ENCODE results near the gene TPRX1.
"Not testable (repeated sequence)": the region's sequence is repeated elsewhere in the genome, so short reads cannot be mapped to it uniquely, and the experiment has no call there.

The TPRX1 gene

DNA sequence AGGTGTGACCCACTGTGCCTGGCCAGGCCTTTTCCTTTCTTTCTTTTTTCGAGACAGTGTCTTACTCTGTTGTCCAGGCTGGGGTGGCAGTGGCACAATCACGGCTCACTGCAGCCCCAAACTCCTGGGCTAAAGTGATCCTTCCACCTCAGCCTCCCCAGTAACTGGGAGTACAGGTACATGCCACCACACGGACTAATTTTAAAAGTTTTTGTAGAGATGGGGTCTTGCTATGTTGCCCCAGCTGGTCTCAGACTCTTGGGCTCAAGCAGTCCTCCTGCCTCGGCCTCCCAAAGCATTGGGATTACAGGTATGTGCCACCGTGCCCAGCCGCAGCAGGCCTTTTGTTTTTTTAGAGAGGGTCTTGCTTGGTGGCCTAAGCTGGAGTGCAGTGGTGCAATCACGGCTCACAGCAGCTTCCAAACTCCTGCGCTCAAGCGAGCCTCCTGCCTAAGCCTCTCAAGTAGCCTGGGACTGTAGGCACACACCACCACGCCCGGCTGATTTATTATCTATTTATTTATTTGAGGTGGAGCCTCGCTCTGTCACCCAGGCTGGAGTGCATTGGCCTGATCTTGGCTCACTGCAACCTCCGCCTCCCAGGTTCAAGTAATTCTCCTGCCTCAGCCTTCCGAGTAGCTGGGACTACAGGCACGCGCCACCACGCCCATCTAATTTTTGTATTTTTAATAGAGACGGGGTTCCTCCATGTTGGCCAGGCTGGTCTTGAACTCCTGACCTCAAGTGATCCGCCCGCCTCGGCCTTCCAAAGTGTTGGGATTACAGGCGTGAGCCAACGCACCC, 26.9 kb downstream of the TPRX1 start:
- peak in 1 of 10 donors; percentile 73 for DNase-seq
- intact Hi-C loops (cut with DNase I) = not testable (repeated sequence)

DNA sequence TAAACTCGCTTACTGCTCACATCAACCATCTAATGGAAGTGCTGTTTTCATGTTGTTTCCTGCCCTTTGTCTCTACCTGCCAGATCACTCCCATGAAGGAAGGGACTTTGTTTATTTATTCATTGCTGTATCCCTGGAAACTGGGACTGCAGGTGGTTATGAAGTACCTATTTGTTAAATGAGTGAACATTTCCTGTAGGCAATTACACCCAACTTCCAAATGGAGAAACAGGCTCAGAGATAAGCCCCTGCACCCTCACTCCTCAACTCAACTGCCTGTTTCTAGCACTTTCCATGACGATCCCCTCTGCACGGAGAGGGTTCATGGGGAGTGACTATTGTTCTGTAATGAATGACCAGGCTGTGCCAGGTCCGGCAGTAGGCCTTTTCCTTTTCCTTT, 27.8 kb downstream of the TPRX1 start:
- peak in 1 of 10 donors; percentile 23 for DNase-seq
- intact Hi-C loops (cut with DNase I) = no loop called here

DNA sequence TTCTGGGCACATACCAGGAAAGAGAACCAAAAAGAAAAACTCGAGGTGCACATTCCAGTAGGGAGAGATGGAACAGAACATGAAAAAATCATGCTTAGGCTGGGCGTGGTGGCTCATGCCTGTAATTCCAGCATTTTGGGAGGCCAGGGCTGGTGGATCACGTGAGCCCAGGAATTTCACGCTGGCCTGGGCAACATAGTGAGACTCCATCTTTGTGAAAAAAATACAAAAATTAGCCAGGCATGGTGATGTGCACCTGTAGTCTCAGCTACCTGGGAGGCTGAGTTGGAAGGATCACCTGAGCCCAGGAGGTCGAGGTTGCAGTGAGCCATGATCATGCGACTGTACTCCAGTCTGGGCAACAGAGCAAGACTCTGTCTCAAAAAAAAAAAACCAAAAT, 33.1 kb downstream of the TPRX1 start:
- DNase-seq; intact Hi-C loops (cut with DNase I): not testable (repeated sequence)

DNA sequence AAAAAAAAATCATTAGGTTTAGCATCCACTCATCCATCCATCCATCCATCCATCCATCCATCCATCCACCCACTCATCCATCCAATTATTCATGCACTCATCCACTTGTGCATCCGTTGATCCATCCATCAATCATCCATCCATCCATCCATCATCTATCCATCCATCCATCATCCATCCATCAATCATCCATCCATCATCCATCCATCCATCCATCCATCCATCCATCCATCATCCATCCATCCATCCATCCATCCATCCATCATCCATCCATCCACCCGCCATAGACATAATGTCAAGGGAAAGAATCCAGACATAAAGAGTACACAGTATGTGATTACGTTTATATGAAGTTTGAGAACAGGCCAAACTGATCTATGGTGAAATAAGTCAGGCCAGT, 34.8 kb downstream of the TPRX1 start:
- no peak for DNase-seq
- intact Hi-C loops (cut with DNase I) = loop anchor here (10.0 kb wide), 1 partner anchor 95 kb away; no protein-coding TSS in a partner anchor

DNA sequence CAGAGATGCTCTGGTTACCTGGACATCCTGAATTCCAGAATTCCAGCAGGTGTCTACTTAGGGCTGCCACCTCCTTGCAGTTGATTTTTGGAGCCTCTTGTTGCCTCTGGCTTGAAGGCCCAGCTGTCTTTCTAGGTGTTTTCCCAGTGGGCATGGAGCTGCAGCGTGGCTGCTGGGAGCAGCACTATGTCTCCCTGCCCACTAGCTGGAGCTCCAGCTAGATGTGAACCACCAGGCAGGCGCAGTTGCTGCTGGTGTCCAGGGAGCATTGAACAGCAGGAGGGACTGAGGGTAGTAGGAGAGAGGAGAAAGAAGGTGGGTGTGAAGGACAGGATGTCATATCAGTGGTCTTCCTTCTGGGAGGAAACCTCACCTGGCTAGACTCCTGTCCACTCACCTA, 35.7 kb downstream of the TPRX1 start:
- no peak for DNase-seq
- intact Hi-C loops (cut with DNase I) = loop anchor here (10.0 kb wide), 1 partner anchor 96 kb away; no protein-coding TSS in a partner anchor

DNA sequence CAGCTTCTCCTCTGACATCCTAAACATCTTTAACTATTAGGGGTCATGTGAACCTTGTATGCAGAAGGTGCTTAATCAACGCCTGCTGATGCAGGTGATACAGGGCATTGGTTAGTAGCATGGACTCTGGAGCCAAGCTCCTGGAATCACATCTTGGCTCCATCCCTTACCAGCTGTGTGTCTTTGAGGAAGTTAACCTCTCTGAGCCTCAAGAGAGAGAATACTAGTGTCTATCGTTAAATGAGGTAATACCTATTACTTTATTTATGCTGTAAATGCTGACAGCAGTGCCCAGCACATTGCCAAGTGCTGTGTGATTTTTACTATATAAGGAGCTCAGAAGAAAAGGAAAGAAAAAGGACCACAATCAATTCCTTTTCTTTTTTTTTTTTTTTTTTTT, 37.0 kb downstream of the TPRX1 start:
- intact Hi-C loops (cut with DNase I) = loop anchor here (10.0 kb wide), 1 partner anchor 97 kb away; no protein-coding TSS in a partner anchor
- DNase-seq = no peak

DNA sequence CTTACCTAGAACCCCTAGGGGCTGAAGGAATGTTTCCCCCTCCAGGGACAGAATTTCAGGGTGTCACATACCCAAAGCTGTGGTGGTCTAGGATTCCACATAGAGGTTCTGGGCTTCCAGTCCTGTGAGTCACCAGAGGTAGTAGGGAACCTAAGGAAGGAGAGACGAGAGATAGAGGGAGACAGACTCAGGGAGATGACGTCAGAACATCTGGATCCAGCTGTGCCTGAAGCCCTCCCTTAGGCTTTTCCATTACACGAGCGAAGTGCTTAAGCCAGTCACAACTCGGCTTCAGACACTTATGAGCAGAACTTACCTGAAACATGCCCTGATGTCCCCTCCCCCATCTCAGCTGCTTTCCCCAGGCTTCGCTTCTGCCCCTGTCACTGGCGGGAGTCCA, 37.7 kb downstream of the TPRX1 start:
- DNase-seq = no peak
- intact Hi-C loops (cut with DNase I) = loop anchor here (1.0 to 10.0 kb wide), 2 partner anchors 22 to 98 kb away; no protein-coding TSS in a partner anchor

DNA sequence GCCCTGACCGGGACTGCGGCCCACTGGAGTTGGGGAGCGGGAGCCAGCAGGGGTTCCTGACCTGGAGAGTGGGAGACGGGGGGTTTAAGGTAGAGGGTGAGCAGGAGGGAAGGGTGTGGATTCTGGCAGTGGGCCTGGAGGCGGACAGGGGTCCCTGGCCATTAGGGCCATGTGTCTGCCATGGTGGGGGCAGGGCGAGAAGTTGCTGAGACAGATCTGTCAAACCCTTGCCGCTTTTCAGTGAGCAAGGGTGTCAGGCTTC, 38.1 kb downstream of the TPRX1 start:
- DNase-seq = peak in 1 of 10 donors; percentile 81
- intact Hi-C loops (cut with DNase I) = loop anchor here (1.0 to 10.0 kb wide), 2 partner anchors 22 to 99 kb away; no protein-coding TSS in a partner anchor

DNA sequence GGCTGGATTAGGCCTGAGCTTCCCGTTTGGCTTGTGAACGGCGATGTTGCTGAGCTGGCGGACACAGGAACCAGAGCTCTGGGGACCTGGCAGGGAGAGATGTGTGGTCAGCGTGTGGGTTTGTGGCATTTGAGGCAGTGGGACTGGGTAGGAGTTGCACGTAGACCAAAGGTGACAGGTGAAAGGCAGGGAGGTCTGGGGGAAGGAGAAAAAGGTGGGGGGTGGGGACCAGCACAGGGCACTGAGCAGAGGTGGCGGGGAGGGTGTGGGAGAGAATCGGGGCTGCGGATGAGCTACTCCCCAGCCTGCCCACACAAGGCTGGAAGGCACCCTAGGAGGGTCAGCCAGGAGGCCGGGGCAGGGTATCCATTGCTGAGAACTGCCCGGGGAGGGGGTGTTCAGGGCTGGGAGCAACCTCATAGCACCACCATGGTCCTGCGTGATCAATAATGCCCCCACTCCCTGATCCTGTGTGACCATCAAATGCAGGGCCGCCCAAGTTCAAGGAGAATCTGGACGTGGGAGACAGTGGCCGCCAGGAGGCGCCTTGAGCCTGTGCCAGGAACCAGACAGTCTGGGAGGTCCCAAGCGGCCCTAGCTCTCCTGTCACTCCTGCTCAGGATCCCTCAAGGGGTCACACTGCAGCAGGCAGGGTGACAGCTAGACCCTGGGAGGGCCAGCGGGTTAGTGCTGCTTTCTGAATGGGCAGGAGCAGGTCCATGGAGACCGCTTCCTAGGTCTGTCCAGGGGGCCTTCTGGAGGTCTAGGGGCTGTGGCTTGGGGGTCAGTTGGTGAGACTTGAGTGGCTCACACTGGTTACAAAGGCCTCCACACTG, 38.6 kb downstream of the TPRX1 start:
- DNase-seq = peak in 9 of 10 donors; percentile 36 to 95 (median 65)
- intact Hi-C loops (cut with DNase I) = loop anchor here (1.0 to 10.0 kb wide), 2 partner anchors 23 to 99 kb away; no protein-coding TSS in a partner anchor

DNA sequence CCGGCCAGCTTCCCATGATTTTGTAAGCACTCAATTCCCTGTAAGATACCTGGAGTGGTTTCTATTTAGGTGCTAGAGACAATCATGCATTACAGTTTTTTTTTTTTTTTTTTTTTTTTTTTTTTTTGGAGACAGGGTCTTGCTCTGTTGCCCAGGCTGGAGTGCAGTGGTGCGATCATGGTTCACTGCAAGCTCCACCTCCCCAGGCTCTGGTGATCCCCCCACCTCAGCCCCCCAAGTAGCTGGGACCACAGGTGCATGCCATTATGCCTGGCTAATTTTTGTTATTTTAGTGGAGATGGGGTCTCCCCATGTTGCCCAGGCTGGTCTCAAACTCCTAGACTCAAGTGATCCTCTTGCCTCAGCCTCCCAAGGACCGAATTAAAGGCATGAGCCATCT, 39.6 kb downstream of the TPRX1 start:
- intact Hi-C loops (cut with DNase I) = loop anchor here (10.0 kb wide), 1 partner anchor 100 kb away; no protein-coding TSS in a partner anchor
- not testable (repeated sequence) for DNase-seq

DNA sequence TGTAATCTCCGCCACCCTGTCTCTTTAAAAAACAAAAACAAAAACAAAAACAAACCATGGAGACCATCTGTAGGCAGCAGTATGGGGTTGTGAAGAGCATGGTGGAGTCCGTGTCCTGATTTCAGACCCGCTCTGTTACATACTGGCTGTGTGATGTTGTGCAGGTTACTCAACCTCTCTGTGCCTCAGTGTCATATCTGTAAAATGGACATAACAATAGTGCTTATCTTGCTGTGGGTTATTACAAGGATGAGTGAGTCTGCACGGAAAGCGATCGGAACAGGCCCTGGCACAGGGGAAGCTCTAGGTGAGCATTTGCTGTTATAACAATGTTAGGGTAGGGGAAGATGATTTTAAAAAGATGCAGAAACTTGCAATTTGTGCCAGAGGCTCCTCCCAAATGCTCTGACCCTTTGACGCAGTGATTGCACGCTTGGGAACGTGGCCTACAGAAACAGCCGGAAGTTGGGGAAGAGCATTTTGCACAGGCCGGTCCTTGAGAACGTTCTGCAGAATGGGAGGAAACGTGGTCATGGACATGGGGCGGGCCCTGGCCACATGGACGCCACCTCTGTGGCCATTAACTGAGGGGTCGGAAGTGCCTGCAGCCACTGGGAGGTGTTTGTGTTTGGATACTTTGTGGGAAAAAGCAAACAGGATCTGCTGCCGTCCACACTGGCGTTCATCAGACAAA, 41.6 kb downstream of the TPRX1 start:
- intact Hi-C loops (cut with DNase I) = loop anchor here (10.0 kb wide), 1 partner anchor 102 kb away; no protein-coding TSS in a partner anchor
- DNase-seq = no peak

DNA sequence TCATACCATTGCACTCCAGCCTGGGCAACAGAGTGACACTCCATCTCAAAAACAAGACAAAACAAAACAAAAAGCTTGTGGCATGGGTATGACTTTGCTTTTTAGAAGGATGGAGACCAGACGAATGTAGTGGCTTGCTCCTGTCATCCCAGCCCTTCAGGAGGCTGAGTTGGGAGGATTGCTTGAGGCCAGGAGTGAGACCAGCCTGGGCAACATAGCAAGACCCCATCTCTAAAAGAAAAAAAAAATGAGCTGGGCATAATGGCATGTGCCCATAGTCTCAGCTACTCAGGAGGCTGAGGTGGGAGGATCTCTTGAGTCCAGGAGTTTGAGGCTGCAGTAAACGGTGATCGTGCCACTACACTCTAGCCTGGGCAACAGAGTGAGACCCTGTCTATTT, 42.2 kb downstream of the TPRX1 start:
- intact Hi-C loops (cut with DNase I) = loop anchor here (10.0 kb wide), 1 partner anchor 103 kb away; no protein-coding TSS in a partner anchor

DNA sequence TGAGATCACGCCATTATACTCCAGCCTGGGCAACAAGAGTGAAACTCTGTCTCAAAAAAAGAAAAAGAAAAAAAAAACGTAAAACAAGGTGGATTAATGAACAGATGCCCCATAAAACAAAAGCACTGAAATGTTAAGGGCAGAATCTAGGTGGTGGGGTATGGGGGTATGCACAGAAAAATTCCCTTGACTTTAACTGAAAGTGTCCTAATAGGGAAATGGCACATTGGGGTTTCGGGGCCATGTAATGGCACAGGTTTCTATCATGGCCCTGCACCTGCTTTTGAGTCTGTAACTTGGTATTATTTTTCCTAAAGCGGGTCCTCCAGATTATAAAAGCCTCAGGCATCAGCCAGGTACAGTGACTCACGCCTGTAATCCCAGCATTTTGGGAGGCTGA, 42.8 kb downstream of the TPRX1 start:
- intact Hi-C loops (cut with DNase I) = loop anchor here (10.0 kb wide), 1 partner anchor 103 kb away; no protein-coding TSS in a partner anchor
- no peak for DNase-seq

More for the DNA sequence above, 42.2 kb downstream of the TPRX1 start:
- DNase-seq = no peak

DNA sequence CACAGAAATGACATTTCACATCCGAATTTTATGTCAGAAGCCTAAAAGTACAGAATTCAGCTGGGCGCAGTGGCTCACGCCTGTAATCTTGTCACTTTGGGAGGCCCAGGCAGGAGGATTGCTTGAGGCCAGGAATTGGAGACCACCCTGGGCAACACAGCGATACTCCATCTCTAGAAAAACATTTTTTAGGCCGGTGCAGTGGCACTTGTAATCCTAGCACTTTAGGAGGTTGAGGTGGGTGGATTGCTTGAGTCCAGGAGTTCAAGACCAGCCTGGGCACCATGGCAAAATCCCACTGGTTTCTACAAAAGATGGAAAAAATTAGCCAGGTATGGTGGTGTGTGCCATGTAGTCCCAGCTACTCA, 43.7 kb downstream of the TPRX1 start:
- intact Hi-C loops (cut with DNase I) = loop anchor here (10.0 kb wide), 1 partner anchor 104 kb away; no protein-coding TSS in a partner anchor

DNA sequence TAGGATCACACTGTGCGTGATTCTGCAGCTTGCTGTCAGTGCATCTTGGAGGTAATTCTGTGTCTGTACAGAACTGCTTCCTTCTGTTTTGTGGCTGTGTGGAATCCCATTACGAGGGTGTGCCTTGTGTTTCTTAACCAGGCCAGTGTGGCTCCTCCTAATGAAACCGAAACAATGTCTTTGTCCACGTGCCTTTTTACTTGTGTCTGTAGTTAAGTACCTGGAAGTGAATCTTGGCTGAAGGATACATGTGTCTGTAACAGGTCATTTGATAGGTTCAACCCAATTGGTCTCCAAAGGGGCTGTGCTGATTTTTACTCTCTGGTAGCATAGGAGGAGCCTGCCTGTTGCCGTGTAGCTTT, 45.9 kb downstream of the TPRX1 start:
- intact Hi-C loops (cut with DNase I) = no loop called here
- DNase-seq = no peak

More for the DNA sequence above, 43.7 kb downstream of the TPRX1 start:
- no peak for DNase-seq

DNA sequence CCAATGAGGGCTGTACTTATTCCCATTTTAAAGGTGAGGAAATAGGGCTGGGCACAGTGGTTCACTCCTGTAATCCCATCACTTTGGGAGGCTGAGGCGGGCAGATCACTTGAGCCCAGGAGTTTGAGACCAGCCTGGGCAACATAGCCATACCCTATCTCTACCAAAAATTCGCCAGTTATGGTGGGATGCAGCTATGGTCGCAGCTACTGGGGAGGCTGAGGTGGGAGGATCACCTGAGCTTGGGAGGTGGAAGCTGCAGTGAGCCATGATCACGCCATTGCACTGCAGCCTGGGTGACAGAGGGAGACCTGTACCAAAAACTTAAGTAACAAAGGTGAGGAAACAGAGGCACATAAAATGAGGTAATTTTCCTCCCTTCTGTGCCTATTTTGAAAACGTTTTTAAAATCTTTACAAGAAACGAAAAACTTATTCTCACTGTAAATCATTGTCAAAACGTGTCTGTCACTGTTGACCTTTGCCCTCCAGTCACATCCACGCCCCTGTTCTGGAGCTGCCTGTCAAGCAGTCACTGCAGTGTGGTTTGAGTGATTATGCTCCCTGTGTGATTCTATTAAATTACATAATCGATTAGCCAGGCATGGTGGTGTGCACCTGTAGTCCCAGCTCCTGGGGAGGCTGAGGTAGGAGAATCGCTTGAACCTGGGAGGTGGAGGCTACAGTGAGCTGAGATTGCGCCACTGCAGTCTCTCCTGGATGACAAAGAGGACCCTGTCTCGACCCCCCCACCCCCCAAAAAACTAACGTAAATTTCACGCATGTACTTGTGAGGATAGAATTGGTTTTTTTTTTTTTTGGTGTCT, 46.5 kb downstream of the TPRX1 start:
- no peak for DNase-seq
- intact Hi-C loops (cut with DNase I) = no loop called here

DNA sequence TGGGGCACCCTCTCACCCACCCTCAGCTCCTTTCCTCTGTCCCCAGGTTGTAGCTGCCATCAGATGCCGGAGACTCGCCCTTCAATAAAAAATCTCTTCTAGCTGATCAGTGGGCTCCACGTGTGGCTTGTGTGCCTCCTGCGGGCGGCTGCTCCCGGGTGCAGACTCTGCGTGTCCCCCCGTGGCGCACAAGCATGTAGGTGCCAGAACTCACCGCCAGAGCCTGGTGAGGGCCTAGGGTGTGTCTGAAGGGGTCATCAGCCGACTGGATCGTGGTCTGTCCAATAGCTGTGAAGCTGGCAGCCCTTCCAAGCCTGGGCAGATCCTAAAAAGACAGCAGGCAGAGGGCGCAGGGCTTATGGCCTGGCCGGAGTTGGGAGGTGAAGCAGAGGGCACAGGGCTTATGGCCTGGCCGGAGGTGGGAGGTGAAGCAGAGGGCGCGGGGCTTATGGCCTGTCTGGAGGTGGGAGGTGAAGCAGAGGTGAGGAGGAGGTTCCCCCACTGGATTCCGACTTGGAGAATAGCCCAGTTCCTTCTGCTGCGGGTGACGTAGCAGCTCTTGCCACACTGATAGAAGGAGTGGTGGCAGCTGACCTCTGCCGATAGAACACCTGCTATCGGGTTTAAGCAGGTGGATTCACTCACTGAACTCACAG, 47.3 kb downstream of the TPRX1 start:
- DNase-seq = no peak
- intact Hi-C loops (cut with DNase I) = no loop called here

DNA sequence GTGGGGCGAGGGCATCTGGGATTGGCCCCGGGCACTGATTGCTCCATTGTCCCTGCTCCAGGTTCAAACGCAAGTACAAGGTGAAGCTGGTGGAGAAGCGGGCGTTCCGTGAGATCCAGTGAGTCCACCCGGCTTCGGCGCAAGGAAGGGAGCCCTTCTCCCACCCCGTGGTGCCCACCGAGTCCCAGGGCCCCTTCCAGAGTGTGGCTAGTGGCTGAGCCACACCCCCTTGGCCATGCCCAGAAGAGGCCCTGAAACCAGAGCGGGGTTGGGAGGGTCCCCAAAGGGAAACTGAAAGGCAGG, 47.8 kb downstream of the TPRX1 start:
- intact Hi-C loops (cut with DNase I) = no loop called here
- DNase-seq = no peak
